Inferior parietal cortex (tissue), 1 donor: ENCODE results near the gene STS.

Experiments
- DNase-seq: peaks from one replicate; pipeline ENCODE4 v3.0.0-alpha.2; 2016; ENCODE audit errors: extremely low spot score

The STS gene

GRCh38 chrX:7179446-7179845 lies 31.9 kb downstream of the STS start:
- no peak for DNase-seq

GRCh38 chrX:7184816-7185215 lies 37.3 kb downstream of the STS start:
- no peak for DNase-seq

DNA sequence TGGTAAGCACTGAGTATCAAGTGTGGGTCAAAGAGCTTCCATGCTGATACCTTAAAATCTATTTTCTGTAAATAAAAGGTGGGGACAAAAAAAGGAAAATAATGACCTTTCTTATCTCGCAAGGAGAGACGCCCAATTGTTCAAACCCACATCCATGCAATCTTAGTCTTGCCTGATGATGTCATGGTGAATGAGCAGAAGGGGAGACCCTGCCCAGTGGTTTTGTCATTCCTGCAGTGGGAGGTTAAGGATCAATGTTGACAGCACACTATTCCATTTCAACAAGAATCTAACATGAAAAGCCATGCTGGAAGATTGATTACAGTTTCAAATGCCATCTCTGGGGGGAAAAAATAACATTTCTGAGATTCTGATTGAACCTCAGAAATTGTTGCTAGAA lies 41.2 kb downstream of the STS start:
- no peak for DNase-seq

DNA sequence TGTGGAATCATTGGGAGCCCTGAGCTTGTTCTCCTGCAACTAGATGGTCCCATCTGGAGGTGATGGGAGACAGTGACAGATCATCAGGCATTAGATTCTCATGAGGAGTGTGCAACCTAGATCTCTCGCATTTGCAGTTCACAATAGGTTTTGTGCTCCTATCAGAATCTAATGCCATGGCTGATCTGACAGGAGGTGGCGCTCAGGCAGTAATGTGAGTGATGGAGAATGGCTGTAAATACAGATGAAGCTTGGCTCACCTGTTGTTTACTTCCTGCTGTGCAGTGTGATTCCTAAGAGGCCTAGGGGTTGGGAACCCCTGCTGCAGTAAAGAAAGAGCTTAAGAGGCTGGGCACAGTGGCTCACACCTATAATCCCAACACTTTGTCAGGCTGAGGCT lies 42.6 kb downstream of the STS start:
- no peak for DNase-seq

DNA sequence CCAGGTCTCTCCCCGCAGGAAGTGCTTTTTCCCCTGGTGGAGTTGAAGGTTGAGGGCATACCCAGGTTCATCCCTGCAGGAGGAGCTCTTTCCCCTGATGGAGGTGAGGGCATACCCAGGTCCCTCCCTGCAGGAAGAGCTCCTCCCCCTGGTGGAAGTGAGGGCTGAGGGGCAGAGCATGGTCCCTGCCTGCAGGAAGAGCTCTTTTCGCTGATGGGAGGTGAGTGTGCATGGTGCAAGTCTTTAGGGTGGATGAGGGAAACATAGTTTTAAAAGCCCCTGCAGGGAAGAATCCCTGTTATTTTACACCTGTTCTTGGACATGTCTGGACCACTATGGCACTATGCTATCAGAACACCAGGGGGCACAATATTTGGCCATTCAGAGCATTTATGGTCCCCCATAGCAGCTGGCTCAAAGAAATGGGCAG lies 44.2 kb downstream of the STS start:
- no peak for DNase-seq

DNA sequence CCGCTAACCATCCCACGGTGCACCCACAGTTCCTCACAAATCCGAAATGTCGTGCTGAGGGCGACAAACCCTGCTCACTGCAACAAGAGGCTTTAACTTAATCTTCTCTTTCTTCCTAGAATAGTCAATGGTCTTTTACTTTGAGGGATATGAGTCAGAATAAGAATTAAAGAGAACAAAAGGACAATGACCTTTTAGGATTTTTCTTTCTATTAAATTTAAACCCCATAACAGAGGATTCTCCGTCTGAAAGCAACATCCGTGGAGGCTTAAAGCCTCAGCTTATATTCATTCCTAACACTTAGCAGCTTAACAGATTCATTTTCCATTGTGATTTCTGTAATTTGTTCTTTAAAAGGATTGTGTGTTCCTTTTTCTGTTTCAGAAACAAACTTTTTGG lies 45.4 kb downstream of the STS start:
- no peak for DNase-seq

DNA sequence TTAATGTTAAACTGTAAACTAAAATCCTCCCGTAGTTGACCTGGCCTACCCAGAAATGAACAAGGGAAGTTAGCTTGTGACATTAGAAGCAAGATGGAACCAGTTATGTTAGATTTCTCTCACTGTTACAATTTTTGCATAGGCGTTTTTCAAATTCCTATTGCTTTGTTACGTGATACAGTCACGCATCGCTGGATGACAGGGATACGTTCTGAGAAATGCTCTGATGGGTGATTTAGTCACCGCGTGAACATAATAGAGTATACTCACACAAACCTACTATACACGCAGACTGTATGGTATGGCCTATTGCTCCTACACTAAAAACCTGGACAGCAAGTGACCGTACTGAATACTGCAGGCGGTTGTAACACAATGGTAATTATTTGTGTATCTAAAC lies 47.1 kb downstream of the STS start:
- DNase-seq = no peak
